Nephron (organoid): ENCODE measurements around the gene PRKCA.
"Not testable (repeated sequence)": the region's sequence is repeated elsewhere in the genome, so short reads cannot be mapped to it uniquely, and the experiment has no call there.

ENCODE experiments used
- H3K27ac Mint-ChIP-seq, 3 experiments: 2 replicates each; pipeline ENCODE4 v1.8.0; 2020; ENCODE audit warnings: mixed read lengths in 3 of 3, mild to moderate bottlenecking in 2 of 3, moderate library complexity in 1 of 3
- H3K27me3 Mint-ChIP-seq: 2 replicates; pipeline ENCODE4 v1.8.0; 2021; ENCODE audit warnings: low read depth, mild to moderate bottlenecking, moderate library complexity, mixed read lengths
- H3K36me3 Mint-ChIP-seq: 2 replicates; pipeline ENCODE4 v1.8.0; 2020; ENCODE audit warnings: low read depth, mixed read lengths
- H3K4me1 Mint-ChIP-seq: 2 replicates; pipeline ENCODE4 v1.8.0; 2020; ENCODE audit warnings: mixed read lengths
- H3K4me3 Mint-ChIP-seq, 3 experiments: 2 replicates each; pipeline ENCODE4 v1.8.0; 2020; ENCODE audit warnings: mild to moderate bottlenecking in 3 of 3, mixed read lengths in 3 of 3, moderate library complexity in 2 of 3
- H3K9me3 Mint-ChIP-seq: 2 replicates; pipeline ENCODE4 v1.8.0; 2020; ENCODE audit warnings: mixed read lengths
- CTCF ChIP-seq, 3 experiments: fragments of 200-600 bp; sonication (generic); IDR thresholded peaks; one replicate each; pipeline ENCODE4 v1.5.0; 2021; ENCODE audit warnings: antibody characterized with exemption in 3 of 3; ENCODE audit not compliant: unreplicated experiment in 3 of 3

The PRKCA gene

GRCh38 chr17:66301864-66302741, at the start of gene PRKCA:
PRKCA (plus strand) TSS chr17:66302613.
- Mint-ChIP-seq H3K27ac (peak within 1 kb of the TSS; percentile 74 to 83 (median 78)), H3K4me3 (peak within 1 kb of the TSS; percentile 88 to 97 (median 94)), H3K36me3 (peaks cover 7% of the 10 kb centered on the region), H3K4me1 (peaks cover 30% of the 10 kb centered on the region), H3K27me3 (peaks cover 59% of the 10 kb centered on the region), H3K9me3 (no peaks in the 10 kb centered on the region)
- no peak for TF ChIP-seq CTCF (IDR thresholded peaks at IDR 0.05; ENCODE audit: unreplicated experiment in 3 of 3)

- not testable (repeated sequence) for H3K4me1 Mint-ChIP-seq, H3K4me3 Mint-ChIP-seq, H3K27ac Mint-ChIP-seq, H3K27me3 Mint-ChIP-seq, H3K9me3 Mint-ChIP-seq, H3K36me3 Mint-ChIP-seq
Measured at GRCh38 chr17:66253458-66253857, 49.0 kb upstream of the PRKCA start.

GRCh38 chr17:66255112-66255511, 47.3 kb upstream of the PRKCA start:
- Mint-ChIP-seq H3K4me1 (no peaks in the 10 kb centered on the region), H3K27ac (no peak overlapping the region), H3K4me3 (no peak overlapping the region), H3K9me3 (no peaks in the 10 kb centered on the region), H3K36me3 (no peaks in the 10 kb centered on the region), H3K27me3 (no peaks in the 10 kb centered on the region)
- peak; percentile 74 to 85 (median 81) for TF ChIP-seq CTCF (IDR thresholded peaks at IDR 0.05; ENCODE audit: unreplicated experiment in 3 of 3)

GRCh38 chr17:66255527-66255971, 46.9 kb upstream of the PRKCA start:
- H3K9me3 Mint-ChIP-seq: no peaks in the 10 kb centered on the region
- no peak overlapping the region for H3K27ac Mint-ChIP-seq
- H3K27me3 Mint-ChIP-seq: no peaks in the 10 kb centered on the region
- no peak overlapping the region for H3K4me3 Mint-ChIP-seq
- no peak for TF ChIP-seq CTCF (IDR thresholded peaks at IDR 0.05; ENCODE audit: unreplicated experiment in 3 of 3)
- no peaks in the 10 kb centered on the region for H3K36me3 Mint-ChIP-seq
- H3K4me1 Mint-ChIP-seq: no peaks in the 10 kb centered on the region

- Mint-ChIP-seq H3K27ac (no peak overlapping the region), H3K4me3 (no peak overlapping the region), H3K4me1 (peaks cover 6% of the 10 kb centered on the region), H3K27me3 (peaks cover 6% of the 10 kb centered on the region), H3K36me3 (peaks cover 4% of the 10 kb centered on the region), H3K9me3 (peaks cover 8% of the 10 kb centered on the region)
- TF ChIP-seq CTCF (IDR thresholded peaks at IDR 0.05; ENCODE audit: unreplicated experiment in 3 of 3): no peak
Measured at GRCh38 chr17:66260275-66260674, 42.1 kb upstream of the PRKCA start.

GRCh38 chr17:66260688-66261087, 41.7 kb upstream of the PRKCA start:
- no peak overlapping the region for H3K4me3 Mint-ChIP-seq
- no peak for TF ChIP-seq CTCF (IDR thresholded peaks at IDR 0.05; ENCODE audit: unreplicated experiment in 3 of 3)
- H3K9me3 Mint-ChIP-seq: peaks cover 8% of the 10 kb centered on the region
- H3K27ac Mint-ChIP-seq: no peak overlapping the region
- peaks cover 4% of the 10 kb centered on the region for H3K36me3 Mint-ChIP-seq
- peaks cover 6% of the 10 kb centered on the region for H3K4me1 Mint-ChIP-seq
- peaks cover 6% of the 10 kb centered on the region for H3K27me3 Mint-ChIP-seq
